ENCODE data around the gene TCF25. TPM values are rescaled to one million over a fixed set of nuclear protein-coding genes. Genes with fewer than 3 reads are reported as not detected.
A peak's percentile ranks its signal among the peaks of the same experiment; 100 is the strongest.

Gene TCF25
- total RNA-seq, 1 donor from 2014 or later: 206 TPM

DNA sequence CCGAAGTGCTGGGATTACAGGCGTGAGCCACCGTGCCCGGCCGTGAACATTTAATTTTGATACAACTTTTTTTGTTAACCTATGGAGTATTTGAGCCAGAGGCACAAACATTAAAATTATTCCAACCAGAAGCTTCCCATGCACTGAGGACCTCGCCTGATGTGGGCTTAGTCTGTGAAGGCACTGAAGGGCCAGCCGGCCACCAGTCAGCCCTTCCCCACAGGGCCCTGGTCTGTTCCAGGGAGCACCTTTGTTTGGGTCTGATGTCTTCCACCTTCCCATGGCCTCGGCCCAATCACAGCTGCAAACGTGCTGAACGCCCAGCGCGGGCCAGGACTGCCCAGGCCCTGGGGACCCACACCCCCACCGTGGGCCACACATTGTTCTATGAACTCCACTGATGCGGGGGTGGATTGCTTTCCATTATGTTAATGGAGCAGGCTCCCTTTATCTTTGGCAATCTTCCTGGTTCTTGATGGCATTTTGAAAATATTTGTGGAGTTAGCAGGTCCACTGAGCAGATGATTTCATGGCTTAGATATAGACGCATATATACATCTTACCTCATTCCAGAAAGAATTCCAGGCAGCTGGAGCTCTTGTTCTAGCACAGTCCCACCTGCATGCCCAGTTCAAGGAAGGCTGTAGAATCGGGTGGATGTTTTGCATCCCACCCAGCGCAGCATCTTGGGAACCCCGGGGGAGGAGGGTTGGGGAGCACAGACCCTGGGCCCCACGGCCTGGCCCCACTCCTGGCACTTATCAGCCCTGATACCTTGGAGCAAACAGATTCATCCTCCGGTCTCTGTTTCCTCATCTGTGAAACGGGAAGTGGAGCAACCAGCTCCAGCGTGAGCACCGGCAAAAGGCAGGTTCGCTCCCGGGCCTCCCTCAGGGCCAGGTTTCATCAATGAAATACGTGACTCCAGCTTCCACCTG is 30.7 kb upstream of the TCF25 start:
- intact Hi-C loops (cut with DNase I): no loop called here
- no peak for ATAC-seq
- no peak for DNase-seq (ENCODE audit: low spot score)

GRCh38 chr16:89843409-89844350 is 29.7 kb upstream of the TCF25 start:
- no peak for DNase-seq (ENCODE audit: low spot score)
- intact Hi-C loops (cut with DNase I): no loop called here
- ATAC-seq: no peak

- ATAC-seq (no peak), DNase-seq (ENCODE audit: low spot score) (no peak)
- intact Hi-C loops (cut with DNase I): no loop called here
These were observed 28.6 kb upstream of the TCF25 start for GRCh38 chr16:89844739-89845339.

GRCh38 chr16:89845417-89845816 is 28.0 kb upstream of the TCF25 start:
- DNase-seq (ENCODE audit: low spot score) (no peak), ATAC-seq (no peak)
- intact Hi-C loops (cut with DNase I): no loop called here

DNA sequence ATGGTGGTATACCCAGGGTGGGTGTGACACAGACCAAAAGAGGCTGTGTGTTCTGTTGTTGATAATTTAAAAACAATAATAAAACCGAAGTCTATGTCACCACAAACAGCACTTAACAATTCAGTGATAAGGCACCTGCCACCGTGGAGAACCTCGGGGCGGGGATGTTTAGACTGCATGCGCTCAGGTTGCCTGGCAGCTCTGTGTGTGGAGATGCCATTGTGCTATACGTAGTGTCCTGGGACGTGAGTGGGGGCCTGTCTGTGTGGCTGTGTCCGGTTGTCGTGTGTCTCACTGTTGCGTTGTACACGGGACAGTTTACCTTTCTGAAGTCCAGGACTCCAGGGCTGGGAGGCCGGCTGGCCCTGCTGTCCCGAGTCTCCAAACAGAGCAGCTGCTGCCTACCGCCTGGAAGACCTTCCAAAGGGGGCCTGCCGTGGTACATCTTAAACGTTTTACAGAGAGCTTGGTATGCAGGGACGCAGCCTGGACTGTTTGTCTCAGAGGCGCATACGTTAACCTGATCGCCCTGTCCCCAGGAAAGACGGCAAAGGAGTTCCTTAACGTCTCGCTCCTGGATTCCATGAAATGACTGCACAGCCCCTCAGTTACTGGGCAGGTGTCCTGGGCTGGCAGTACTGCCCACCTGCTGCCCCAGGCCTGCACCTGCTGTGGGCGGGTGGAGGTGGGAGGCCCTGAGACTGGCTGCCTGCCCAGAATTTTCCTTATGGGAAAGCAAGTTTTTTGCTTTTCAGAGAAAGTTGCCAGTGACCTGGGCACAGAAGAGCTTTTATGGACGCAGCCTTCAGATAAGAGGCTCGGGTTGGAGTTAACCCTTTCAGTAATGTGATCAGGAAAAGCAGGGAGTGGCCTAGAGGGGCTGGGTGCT is 26.1 kb upstream of the TCF25 start:
- ATAC-seq (no peak), DNase-seq (ENCODE audit: low spot score) (no peak)
- intact Hi-C loops (cut with DNase I): no loop called here

- ATAC-seq: no peak
- intact Hi-C loops (cut with DNase I): no loop called here
- DNase-seq (ENCODE audit: low spot score): no peak
These were observed 25.5 kb upstream of the TCF25 start for GRCh38 chr16:89847940-89848297.

DNA sequence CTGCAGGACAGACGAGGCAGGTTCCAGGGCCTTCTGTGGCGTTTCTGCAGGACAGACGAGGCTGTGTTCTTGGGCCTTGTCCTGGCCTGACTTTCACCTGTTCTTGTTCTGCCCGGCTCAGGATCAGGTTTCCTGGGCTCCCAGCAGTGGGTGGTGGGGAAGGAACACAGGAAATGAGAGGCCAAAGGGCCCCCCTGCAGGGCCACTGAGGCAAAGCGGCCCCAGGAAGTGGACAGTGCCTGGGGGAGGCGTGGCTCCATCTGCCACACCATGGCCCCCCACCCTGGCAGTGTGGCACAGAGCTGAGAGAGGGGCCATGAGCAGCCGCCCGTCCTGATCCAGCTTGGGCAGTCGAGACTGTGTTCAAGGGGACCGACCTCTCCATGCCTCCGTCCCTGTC is 24.4 kb upstream of the TCF25 start:
- DNase-seq (ENCODE audit: low spot score) (no peak), ATAC-seq (no peak)
- intact Hi-C loops (cut with DNase I): no loop called here

DNA sequence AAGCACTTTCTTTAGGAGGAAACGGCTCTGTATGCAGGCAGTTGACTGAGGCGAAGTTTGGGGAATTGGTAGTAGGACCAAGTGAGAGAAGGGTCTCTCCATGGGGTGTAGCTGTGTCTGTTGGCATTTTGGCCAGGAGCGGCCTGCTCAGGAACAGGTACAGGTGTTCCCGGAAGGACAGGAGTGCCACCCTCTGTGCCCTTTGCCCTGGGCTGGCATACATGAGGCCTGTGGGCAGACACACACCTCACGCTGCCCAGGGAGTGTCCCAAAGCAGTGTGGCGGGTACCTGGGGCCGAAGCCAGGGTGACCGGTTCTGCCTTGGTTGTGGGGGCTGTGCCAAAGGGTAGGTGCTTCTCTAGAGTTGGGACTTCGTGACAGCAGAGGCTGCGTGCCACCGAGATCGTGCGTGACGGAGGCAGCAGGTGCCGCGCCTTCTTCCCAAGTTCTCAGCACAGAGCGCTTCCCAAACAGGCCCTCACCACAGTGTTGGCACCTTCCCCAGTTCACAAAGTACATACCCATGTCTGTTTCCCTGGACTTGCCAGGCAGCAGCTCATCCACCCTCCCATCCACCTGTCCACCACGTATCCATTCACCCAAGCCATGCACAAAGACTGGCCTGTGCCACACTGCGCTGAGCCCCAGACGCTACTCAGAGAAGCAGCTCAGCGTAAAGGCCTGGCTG is 19.9 kb upstream of the TCF25 start:
- no peak for ATAC-seq
- intact Hi-C loops (cut with DNase I): no loop called here
- DNase-seq (ENCODE audit: low spot score): no peak

GRCh38 chr16:89855301-89855945 is 18.0 kb upstream of the TCF25 start:
- intact Hi-C loops (cut with DNase I): no loop called here
- DNase-seq (ENCODE audit: low spot score) (no peak), ATAC-seq (peak; percentile 12)

GRCh38 chr16:89855986-89856385 is 17.4 kb upstream of the TCF25 start:
- intact Hi-C loops (cut with DNase I): no loop called here
- no peak for DNase-seq (ENCODE audit: low spot score)
- ATAC-seq: no peak

DNA sequence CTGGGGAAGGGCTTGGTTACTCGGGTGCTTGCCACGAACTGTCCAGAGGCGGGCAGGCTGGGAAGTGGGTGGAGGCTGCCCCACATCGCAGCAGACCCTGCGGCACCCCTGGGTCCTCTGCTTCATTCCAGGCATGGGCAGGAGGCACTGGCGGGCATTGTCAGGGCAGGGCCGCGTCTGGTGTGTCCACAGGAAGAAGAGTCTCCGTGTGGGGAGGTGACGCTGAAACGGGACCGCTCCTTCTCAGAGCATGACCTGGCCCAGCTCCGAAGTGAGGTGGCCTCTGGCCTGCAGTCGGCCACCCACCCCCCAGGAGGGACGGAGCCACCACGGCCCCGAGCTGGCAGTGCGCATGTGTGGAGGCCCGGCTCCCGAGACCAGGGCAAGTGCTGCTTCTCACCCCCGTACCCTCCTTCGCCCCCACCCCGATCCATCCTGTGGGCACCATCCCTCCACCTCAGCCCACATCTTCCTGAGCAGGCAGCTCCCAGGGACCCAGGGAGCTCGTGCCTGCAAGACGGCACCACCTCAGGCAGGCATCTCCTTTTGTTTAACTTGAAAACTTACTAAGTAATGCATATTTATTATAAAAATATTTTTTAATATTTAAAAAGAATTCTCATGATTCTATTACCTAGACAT is 14.3 kb upstream of the TCF25 start:
- DNase-seq (ENCODE audit: low spot score) (no peak), ATAC-seq (no peak)
- intact Hi-C loops (cut with DNase I): no loop called here

DNA sequence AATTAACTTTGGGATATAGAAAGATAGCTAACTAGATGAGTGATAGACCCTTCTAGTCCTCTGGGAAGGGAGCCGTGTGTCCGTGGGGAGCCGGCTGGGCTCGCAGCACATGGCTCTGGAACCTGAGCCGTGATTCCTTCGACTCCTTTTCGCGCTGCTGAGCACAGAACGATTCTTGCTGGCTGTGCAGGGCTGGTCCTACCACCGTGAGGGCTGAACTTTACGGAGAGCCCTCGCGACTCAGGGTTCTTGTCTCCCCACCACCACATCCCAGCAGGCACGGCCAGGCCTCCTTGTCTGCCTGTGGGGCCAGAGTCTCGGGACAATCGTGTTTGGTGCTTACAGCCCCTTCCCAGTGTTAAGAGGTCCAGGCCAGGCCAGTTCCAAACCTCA is 13.8 kb upstream of the TCF25 start:
- ATAC-seq (no peak), DNase-seq (ENCODE audit: low spot score) (no peak)
- intact Hi-C loops (cut with DNase I): no loop called here

- peak; percentile 73 for DNase-seq (ENCODE audit: low spot score)
These were observed 12.6 kb upstream of the TCF25 start for GRCh38 chr16:89860747-89861304.

GRCh38 chr16:89861648-89862047 is 11.7 kb upstream of the TCF25 start:
- DNase-seq (ENCODE audit: low spot score) (no peak), ATAC-seq (no peak)
- intact Hi-C loops (cut with DNase I): no loop called here

More at GRCh38 chr16:89860747-89861304, 12.6 kb upstream of the TCF25 start:
- intact Hi-C loops (cut with DNase I): no loop called here
- ATAC-seq: peak; percentile 76

- intact Hi-C loops (cut with DNase I): no loop called here
- DNase-seq (ENCODE audit: low spot score): no peak
These were observed 10.7 kb upstream of the TCF25 start for GRCh38 chr16:89862732-89863131.

GRCh38 chr16:89863741-89864526 is 9.5 kb upstream of the TCF25 start:
- ATAC-seq (peak; percentile 42), DNase-seq (ENCODE audit: low spot score) (no peak)
- intact Hi-C loops (cut with DNase I): no loop called here

More at GRCh38 chr16:89862732-89863131, 10.7 kb upstream of the TCF25 start:
- ATAC-seq: no peak

Measured in sciatic nerve (tissue), 2 donors.